HEK293 (cell line): ENCODE data around the gene COX6A1.

Source experiments
- BCL11A ChIP-seq: fragments of 450-650 bp; formaldehyde crosslinking; IDR thresholded peaks from 2 replicates; pipeline ENCODE4 v1.5.1; 2016; ENCODE audit warnings: low read depth, missing biosample characterization, missing genetic modification characterization
- GLIS2 ChIP-seq: fragments of 450-650 bp; formaldehyde crosslinking; IDR thresholded peaks from 2 replicates; pipeline ENCODE4 v1.5.1; 2016; ENCODE audit warnings: missing biosample characterization, missing genetic modification characterization
- KLF16 ChIP-seq: fragments of 450-650 bp; formaldehyde crosslinking; IDR thresholded peaks from 2 replicates; pipeline ENCODE4 v1.5.1; 2017; ENCODE audit warnings: missing biosample characterization, missing genetic modification characterization
- KLF8 ChIP-seq: fragments of 450-650 bp; formaldehyde crosslinking; IDR thresholded peaks from 2 replicates; pipeline ENCODE4 v1.5.1; 2016; ENCODE audit warnings: missing biosample characterization, missing genetic modification characterization
- OSR2 ChIP-seq: fragments of 450-650 bp; formaldehyde crosslinking; IDR thresholded peaks from 2 replicates; pipeline ENCODE4 v1.5.1; 2016; ENCODE audit warnings: missing biosample characterization, missing genetic modification characterization
- YY2 ChIP-seq: fragments of 450-650 bp; formaldehyde crosslinking; IDR thresholded peaks from 2 replicates; pipeline ENCODE4 v1.5.1; 2016; ENCODE audit warnings: missing biosample characterization, missing genetic modification characterization
- ZBTB6 ChIP-seq: fragments of 450-650 bp; formaldehyde crosslinking; IDR thresholded peaks from 2 replicates; pipeline ENCODE4 v1.5.1; 2017; ENCODE audit warnings: missing biosample characterization, missing genetic modification characterization
- ZBTB8A ChIP-seq: fragments of 450-650 bp; formaldehyde crosslinking; IDR thresholded peaks from 2 replicates; pipeline ENCODE4 v1.5.1; 2016; ENCODE audit warnings: missing biosample characterization, missing genetic modification characterization
- ZNF19 ChIP-seq: fragments of 450-650 bp; formaldehyde crosslinking; IDR thresholded peaks from 2 replicates; pipeline ENCODE4; 2016; ENCODE audit warnings: missing biosample characterization, missing genetic modification characterization, low read depth
- ZNF239 ChIP-seq: fragments of 450-650 bp; formaldehyde crosslinking; IDR thresholded peaks from 2 replicates; pipeline ENCODE4 v1.5.1; 2016; ENCODE audit warnings: missing biosample characterization, missing genetic modification characterization
- ZNF335 ChIP-seq: fragments of 450-650 bp; formaldehyde crosslinking; conservative IDR thresholded peaks from 2 replicates; pipeline ENCODE4 v1.5.1; 2016; ENCODE audit warnings: missing biosample characterization, missing genetic modification characterization
- ZNF426 ChIP-seq: fragments of 450-650 bp; formaldehyde crosslinking; IDR thresholded peaks from 2 replicates; pipeline ENCODE4 v1.5.1; 2017; ENCODE audit warnings: missing biosample characterization, missing genetic modification characterization, mild to moderate bottlenecking, inconsistent platforms, moderate library complexity
- ZNF518A ChIP-seq: fragments of 450-650 bp; formaldehyde crosslinking; conservative IDR thresholded peaks from 2 replicates; pipeline ENCODE4 v1.5.1; 2016; ENCODE audit warnings: low read depth, missing biosample characterization, missing genetic modification characterization
- ZNF561 ChIP-seq: fragments of 450-650 bp; IDR thresholded peaks from 2 replicates; pipeline ENCODE4 v1.5.1; 2018; ENCODE audit warnings: missing biosample characterization, missing genetic modification characterization, borderline replicate concordance
- ZNF658 ChIP-seq: fragments of 450-650 bp; formaldehyde crosslinking; IDR thresholded peaks from 2 replicates; pipeline ENCODE4; 2016; ENCODE audit warnings: missing biosample characterization, missing genetic modification characterization
- ZNF701 ChIP-seq: fragments of 450-650 bp; formaldehyde crosslinking; IDR thresholded peaks from 2 replicates; pipeline ENCODE4 v1.5.1; 2016; ENCODE audit warnings: missing biosample characterization, missing genetic modification characterization
- ZNF707 ChIP-seq: fragments of 450-650 bp; formaldehyde crosslinking; IDR thresholded peaks from 2 replicates; pipeline ENCODE4 v1.5.1; 2016; ENCODE audit warnings: missing biosample characterization, missing genetic modification characterization
- ZNF777 ChIP-seq: fragments of 450-650 bp; formaldehyde crosslinking; IDR thresholded peaks from 2 replicates; pipeline ENCODE4 v1.5.1; 2017; ENCODE audit warnings: missing biosample characterization, missing genetic modification characterization, borderline replicate concordance
- ZNF830 ChIP-seq: fragments of 450-650 bp; IDR thresholded peaks from 2 replicates; pipeline ENCODE4 v1.5.0; 2018; ENCODE audit warnings: missing biosample characterization, missing genetic modification characterization, low read depth, mild to moderate bottlenecking, moderate library complexity
- ZSCAN16 ChIP-seq: fragments of 450-650 bp; formaldehyde crosslinking; IDR thresholded peaks from 2 replicates; pipeline ENCODE4 v1.5.1; 2016; ENCODE audit warnings: missing biosample characterization, missing genetic modification characterization
- TF ChIP-seq, protein P1 (sequence below): fragments of 450-650 bp; formaldehyde crosslinking; IDR thresholded peaks from 2 replicates; pipeline ENCODE4 v1.5.1; 2016; ENCODE audit warnings: missing biosample characterization, missing genetic modification characterization
- TF ChIP-seq, protein P2 (sequence below): fragments of 450-650 bp; formaldehyde crosslinking; IDR thresholded peaks from 2 replicates; pipeline ENCODE4 v1.5.1; 2016; ENCODE audit warnings: missing biosample characterization, missing genetic modification characterization, borderline replicate concordance
- TF ChIP-seq, protein P3 (sequence below): fragments of 450-650 bp; formaldehyde crosslinking; IDR thresholded peaks from 2 replicates; pipeline ENCODE4 v1.5.1; 2016; ENCODE audit warnings: missing biosample characterization, missing genetic modification characterization, borderline replicate concordance

Gene COX6A1

DNA sequence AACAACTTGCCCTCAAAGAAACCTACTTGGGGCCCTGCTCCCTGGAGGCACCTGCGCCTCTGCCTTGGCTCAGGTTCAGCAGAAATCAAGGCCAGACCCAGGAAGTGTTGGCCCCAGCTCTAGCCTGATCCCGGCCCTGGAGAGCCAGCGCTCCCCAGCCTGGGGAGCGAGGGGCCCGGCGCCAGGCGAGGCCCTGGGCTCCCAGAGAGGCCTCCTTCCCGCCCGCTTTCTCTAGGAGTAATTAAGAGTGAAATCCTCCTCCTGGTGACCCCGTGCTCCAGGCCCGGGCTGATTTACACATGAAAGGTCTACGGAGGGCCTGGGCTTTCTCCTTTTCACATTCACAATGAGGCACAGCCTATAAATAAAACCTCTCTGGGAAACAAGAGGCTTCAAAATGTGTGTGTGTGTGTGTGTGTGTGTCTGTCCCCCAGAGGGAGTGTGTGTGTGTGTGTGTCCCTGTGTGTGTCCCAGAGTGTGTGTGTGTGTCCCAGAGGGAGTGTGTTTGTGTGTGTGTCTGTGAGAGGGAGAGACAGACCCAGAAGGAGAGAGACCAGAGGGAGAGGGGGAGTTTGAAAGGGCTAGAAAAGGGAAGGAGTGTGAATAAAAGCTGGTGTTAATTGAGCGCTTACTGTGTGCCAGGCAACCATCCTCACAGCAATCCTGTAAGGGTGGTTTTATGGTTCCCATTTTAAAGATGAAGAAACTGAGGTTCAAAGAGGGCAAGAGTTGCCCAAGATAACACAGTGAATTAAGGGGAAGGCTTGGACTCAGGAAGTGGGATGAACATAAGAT is 23.8 kb upstream of the COX6A1 start (continued):
- no peak for TF ChIP-seq ZNF239
- no peak for TF ChIP-seq ZNF426 (tag by site-specific recombination)
- TF ChIP-seq ZNF335 (tag by site-specific recombination): peak; percentile 53
- TF ChIP-seq ZNF777 (tag by site-specific recombination): no peak
- no peak for TF ChIP-seq ZNF707 (tag by site-specific recombination)
- no peak for TF ChIP-seq ZNF830 (tag by site-specific recombination)
- no peak for TF ChIP-seq OSR2 (tag by site-specific recombination)
- TF ChIP-seq KLF16 (tag by site-specific recombination): no peak
- TF ChIP-seq ZBTB8A (tag by site-specific recombination): no peak
- TF ChIP-seq ZNF561: no peak
- TF ChIP-seq ZNF518A: no peak
- TF ChIP-seq GLIS2 (tag by site-specific recombination): no peak
- no peak for TF ChIP-seq ZSCAN16 (tag by site-specific recombination)
- TF ChIP-seq KLF8 (tag by site-specific recombination): no peak
- TF ChIP-seq, protein P1, sequence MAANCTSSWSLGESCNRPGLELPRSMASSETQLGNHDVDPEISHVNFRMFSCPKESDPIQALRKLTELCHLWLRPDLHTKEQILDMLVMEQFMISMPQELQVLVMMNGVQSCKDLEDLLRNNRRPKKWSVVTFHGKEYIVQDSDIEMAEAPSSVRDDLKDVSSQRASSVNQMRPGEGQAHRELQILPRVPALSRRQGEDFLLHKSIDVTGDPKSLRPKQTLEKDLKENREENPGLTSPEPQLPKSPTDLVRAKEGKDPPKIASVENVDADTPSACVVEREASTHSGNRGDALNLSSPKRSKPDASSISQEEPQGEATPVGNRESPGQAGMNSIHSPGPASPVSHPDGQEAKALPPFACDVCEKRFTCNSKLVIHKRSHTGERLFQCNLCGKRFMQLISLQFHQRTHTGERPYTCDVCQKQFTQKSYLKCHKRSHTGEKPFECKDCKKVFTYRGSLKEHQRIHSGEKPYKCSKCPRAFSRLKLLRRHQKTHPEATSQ (tag by site-specific recombination): no peak
- no peak for TF ChIP-seq ZBTB6 (tag by site-specific recombination)
- no peak for TF ChIP-seq ZNF701 (tag by site-specific recombination)
- no peak for TF ChIP-seq ZNF19 (tag by site-specific recombination)
- TF ChIP-seq, protein P2, sequence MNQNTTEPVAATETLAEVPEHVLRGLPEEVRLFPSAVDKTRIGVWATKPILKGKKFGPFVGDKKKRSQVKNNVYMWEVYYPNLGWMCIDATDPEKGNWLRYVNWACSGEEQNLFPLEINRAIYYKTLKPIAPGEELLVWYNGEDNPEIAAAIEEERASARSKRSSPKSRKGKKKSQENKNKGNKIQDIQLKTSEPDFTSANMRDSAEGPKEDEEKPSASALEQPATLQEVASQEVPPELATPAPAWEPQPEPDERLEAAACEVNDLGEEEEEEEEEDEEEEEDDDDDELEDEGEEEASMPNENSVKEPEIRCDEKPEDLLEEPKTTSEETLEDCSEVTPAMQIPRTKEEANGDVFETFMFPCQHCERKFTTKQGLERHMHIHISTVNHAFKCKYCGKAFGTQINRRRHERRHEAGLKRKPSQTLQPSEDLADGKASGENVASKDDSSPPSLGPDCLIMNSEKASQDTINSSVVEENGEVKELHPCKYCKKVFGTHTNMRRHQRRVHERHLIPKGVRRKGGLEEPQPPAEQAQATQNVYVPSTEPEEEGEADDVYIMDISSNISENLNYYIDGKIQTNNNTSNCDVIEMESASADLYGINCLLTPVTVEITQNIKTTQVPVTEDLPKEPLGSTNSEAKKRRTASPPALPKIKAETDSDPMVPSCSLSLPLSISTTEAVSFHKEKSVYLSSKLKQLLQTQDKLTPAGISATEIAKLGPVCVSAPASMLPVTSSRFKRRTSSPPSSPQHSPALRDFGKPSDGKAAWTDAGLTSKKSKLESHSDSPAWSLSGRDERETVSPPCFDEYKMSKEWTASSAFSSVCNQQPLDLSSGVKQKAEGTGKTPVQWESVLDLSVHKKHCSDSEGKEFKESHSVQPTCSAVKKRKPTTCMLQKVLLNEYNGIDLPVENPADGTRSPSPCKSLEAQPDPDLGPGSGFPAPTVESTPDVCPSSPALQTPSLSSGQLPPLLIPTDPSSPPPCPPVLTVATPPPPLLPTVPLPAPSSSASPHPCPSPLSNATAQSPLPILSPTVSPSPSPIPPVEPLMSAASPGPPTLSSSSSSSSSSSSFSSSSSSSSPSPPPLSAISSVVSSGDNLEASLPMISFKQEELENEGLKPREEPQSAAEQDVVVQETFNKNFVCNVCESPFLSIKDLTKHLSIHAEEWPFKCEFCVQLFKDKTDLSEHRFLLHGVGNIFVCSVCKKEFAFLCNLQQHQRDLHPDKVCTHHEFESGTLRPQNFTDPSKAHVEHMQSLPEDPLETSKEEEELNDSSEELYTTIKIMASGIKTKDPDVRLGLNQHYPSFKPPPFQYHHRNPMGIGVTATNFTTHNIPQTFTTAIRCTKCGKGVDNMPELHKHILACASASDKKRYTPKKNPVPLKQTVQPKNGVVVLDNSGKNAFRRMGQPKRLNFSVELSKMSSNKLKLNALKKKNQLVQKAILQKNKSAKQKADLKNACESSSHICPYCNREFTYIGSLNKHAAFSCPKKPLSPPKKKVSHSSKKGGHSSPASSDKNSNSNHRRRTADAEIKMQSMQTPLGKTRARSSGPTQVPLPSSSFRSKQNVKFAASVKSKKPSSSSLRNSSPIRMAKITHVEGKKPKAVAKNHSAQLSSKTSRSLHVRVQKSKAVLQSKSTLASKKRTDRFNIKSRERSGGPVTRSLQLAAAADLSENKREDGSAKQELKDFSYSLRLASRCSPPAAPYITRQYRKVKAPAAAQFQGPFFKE (tag by site-specific recombination): no peak
- TF ChIP-seq, protein P3, sequence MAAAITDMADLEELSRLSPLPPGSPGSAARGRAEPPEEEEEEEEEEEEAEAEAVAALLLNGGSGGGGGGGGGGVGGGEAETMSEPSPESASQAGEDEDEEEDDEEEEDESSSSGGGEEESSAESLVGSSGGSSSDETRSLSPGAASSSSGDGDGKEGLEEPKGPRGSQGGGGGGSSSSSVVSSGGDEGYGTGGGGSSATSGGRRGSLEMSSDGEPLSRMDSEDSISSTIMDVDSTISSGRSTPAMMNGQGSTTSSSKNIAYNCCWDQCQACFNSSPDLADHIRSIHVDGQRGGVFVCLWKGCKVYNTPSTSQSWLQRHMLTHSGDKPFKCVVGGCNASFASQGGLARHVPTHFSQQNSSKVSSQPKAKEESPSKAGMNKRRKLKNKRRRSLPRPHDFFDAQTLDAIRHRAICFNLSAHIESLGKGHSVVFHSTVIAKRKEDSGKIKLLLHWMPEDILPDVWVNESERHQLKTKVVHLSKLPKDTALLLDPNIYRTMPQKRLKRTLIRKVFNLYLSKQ (tag by site-specific recombination): no peak
- no peak for TF ChIP-seq BCL11A (tag by site-specific recombination)
- TF ChIP-seq ZNF658 (tag by site-specific recombination): no peak
- no peak for TF ChIP-seq YY2
